Ascending aorta (tissue), 2 donors: ENCODE data around the gene NR2F2. TPM values are rescaled to one million over a fixed set of nuclear protein-coding genes. Genes with fewer than 3 reads are reported as not detected.

Experiments used
- DNase-seq, 2 donors: peaks; one replicate each; pipeline ENCODE4 v3.0.0-alpha.2; 2019; ENCODE audit warnings: low spot score in 2 of 2
- H3K27ac ChIP-seq, 2 donors: fragments of 200-600 bp; sonication (generic); one replicate each; pipeline ENCODE4 v1.5.1; 2016 to 2017; ENCODE audit warnings: mild to moderate bottlenecking in 1 of 2
- H3K27me3 ChIP-seq: fragments of 200-600 bp; sonication (generic); one replicate; pipeline ENCODE4 v1.5.1; 2017
- H3K36me3 ChIP-seq, 2 donors: fragments of 200-600 bp; sonication (generic); one replicate each; pipeline ENCODE4 v1.5.1; 2016
- H3K4me1 ChIP-seq, 2 donors: fragments of 200-600 bp; sonication (generic); one replicate each; pipeline ENCODE4 v1.5.1; 2016 to 2017; ENCODE audit warnings: mild to moderate bottlenecking in 1 of 2
- H3K4me3 ChIP-seq, 2 donors: fragments of 200-600 bp; sonication (generic); one replicate each; pipeline ENCODE4 v1.5.1; 2016 to 2017; ENCODE audit warnings: mild to moderate bottlenecking in 1 of 2
- H3K9me3 ChIP-seq, 2 donors: fragments of 200-600 bp; sonication (generic); one replicate each; pipeline ENCODE4 v1.5.1; 2016
- intact Hi-C: fragments of 100-400 bp; cut with DNase I; formaldehyde crosslinking; loops from one replicate; pipeline ENCODE4 v1.15.1; 2023
- total RNA-seq: library from RNA; depleted of rRNA; stranded (reverse); fragments of >200 nt; gene quantifications from one replicate; pipeline ENCODE4 v1.1.0, GENCODE V29; 2016
- TF ChIP-seq, protein P1 (sequence below), 3 experiments: fragments of 200-600 bp in 2 of 3; fragments of 450-650 bp in 1 of 3; sonication (generic) in 2 of 3; IDR thresholded peaks; one replicate each; pipeline ENCODE4 v1.5.1; 2016 to 2019; ENCODE audit warnings: antibody characterized with exemption in 3 of 3, mild to moderate bottlenecking in 1 of 3, moderate library complexity in 1 of 3

NR2F2 gene
- total RNA-seq, 1 donor from 2014 or later, result 126 TPM

GRCh38 chr15:96325541-96326327 is 4.8 kb upstream of the NR2F2 start:
- TF ChIP-seq, protein P1, sequence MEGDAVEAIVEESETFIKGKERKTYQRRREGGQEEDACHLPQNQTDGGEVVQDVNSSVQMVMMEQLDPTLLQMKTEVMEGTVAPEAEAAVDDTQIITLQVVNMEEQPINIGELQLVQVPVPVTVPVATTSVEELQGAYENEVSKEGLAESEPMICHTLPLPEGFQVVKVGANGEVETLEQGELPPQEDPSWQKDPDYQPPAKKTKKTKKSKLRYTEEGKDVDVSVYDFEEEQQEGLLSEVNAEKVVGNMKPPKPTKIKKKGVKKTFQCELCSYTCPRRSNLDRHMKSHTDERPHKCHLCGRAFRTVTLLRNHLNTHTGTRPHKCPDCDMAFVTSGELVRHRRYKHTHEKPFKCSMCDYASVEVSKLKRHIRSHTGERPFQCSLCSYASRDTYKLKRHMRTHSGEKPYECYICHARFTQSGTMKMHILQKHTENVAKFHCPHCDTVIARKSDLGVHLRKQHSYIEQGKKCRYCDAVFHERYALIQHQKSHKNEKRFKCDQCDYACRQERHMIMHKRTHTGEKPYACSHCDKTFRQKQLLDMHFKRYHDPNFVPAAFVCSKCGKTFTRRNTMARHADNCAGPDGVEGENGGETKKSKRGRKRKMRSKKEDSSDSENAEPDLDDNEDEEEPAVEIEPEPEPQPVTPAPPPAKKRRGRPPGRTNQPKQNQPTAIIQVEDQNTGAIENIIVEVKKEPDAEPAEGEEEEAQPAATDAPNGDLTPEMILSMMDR (IDR thresholded peaks at IDR 0.05), result no peak
- H3K4me3 ChIP-seq, result peak overlapping the region; percentile 50 to 75
- H3K36me3 ChIP-seq, result no peaks in the 10 kb centered on the region
- DNase-seq, result peak in 1 of 2 donors; percentile 57
- peaks cover 0 to 12% of the 10 kb centered on the region in 2 donors for H3K4me1 ChIP-seq
- H3K9me3 ChIP-seq, result no peaks in the 10 kb centered on the region
- peak overlapping the region; percentile 85 to 88 for H3K27ac ChIP-seq
- intact Hi-C loops, result loop anchor here (5.0 to 10.0 kb wide), 3 partner anchors 723 to 1481 kb away; no protein-coding TSS in a partner anchor
- H3K27me3 ChIP-seq, result no peaks in the 10 kb centered on the region

- Histone ChIP-seq H3K36me3 (peaks cover 0 to 2% of the 10 kb centered on the region in 2 donors), H3K27ac (peak overlapping the region; percentile 85 to 88), H3K9me3 (no peaks in the 10 kb centered on the region), H3K4me3 (peak overlapping the region; percentile 50 to 75), H3K4me1 (peaks cover 0 to 12% of the 10 kb centered on the region in 2 donors), H3K27me3 (no peaks in the 10 kb centered on the region)
- peak in 1 of 2 donors; percentile 70 for DNase-seq
- TF ChIP-seq, protein P1 (IDR thresholded peaks at IDR 0.05), result no peak
- intact Hi-C loops, result loop anchor here (5.0 to 10.0 kb wide), 3 partner anchors 724 to 1482 kb away; no protein-coding TSS in a partner anchor
Observed at GRCh38 chr15:96326328-96327154, 4.0 kb upstream of the NR2F2 start.

- peaks cover 0 to 12% of the 10 kb centered on the region in 2 donors for H3K4me1 ChIP-seq
- TF ChIP-seq, protein P1 (IDR thresholded peaks at IDR 0.05), result peak; percentile 64 to 79 (median 71)
- intact Hi-C loops, result loop anchor here (5.0 to 10.0 kb wide), 3 partner anchors 725 to 1482 kb away; no protein-coding TSS in a partner anchor
- peak overlapping the region; percentile 85 to 88 for H3K27ac ChIP-seq
- DNase-seq, result peak in 1 of 2 donors; percentile 68
- H3K36me3 ChIP-seq, result peaks cover 0 to 6% of the 10 kb centered on the region in 2 donors
- no peaks in the 10 kb centered on the region for H3K27me3 ChIP-seq
- H3K4me3 ChIP-seq, result peak overlapping the region; percentile 50 to 75
- no peaks in the 10 kb centered on the region for H3K9me3 ChIP-seq
Observed at GRCh38 chr15:96327155-96327741, 3.3 kb upstream of the NR2F2 start.

DNA sequence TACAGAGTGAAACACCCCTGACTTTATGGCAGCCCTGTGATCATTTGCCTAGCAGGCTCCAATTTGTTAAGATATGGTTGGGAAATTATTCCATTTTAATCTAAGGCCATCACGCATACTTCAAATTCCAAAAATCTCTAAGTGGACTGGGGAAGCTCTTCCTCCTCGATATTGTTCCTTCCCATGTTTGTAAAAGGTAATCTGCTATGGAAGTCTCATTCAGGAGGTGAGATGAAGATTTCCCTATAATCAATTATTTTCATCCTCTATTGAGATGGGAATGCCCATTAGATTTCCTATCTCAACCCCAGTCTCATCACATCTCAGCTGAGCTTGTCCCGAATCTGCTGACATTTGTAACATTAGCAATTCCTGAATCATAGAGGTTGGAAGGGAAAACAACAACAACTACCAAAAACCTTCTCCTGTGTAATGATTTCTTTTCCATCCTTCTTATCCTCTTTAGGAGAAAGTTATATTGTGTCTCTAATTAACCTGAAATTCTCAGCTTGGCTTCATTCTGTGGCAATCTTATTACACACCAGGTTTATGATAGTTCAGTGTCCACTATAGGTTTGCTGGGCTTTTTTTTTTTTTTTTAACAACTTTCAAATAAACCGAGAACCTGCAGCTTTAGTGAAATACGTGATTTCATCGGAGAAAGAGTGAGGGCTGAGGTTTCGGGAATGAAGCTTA is 2.2 kb upstream of the NR2F2 start:
- Histone ChIP-seq H3K36me3 (peaks cover 0 to 6% of the 10 kb centered on the region in 2 donors), H3K27ac (peak overlapping the region; percentile 85 to 88), H3K4me3 (peak overlapping the region in 1 of 2 donors; percentile 75), H3K9me3 (no peaks in the 10 kb centered on the region), H3K27me3 (no peaks in the 10 kb centered on the region), H3K4me1 (peaks cover 0 to 10% of the 10 kb centered on the region in 2 donors)
- TF ChIP-seq, protein P1 (IDR thresholded peaks at IDR 0.05), result no peak
- intact Hi-C loops, result loop anchor here (2.0 to 10.0 kb wide), 4 partner anchors 16 to 1484 kb away; no protein-coding TSS in a partner anchor
- DNase-seq, result no peak

- no peaks in the 10 kb centered on the region for H3K9me3 ChIP-seq
- TF ChIP-seq, protein P1 (IDR thresholded peaks at IDR 0.05), result no peak
- no peaks in the 10 kb centered on the region for H3K27me3 ChIP-seq
- no peak for DNase-seq
- H3K4me1 ChIP-seq, result peaks cover 0 to 10% of the 10 kb centered on the region in 2 donors
- peak overlapping the region; percentile 95 for H3K4me3 ChIP-seq
- intact Hi-C loops, result loop anchor here (2.0 to 10.0 kb wide), 4 partner anchors 16 to 1484 kb away; no protein-coding TSS in a partner anchor
- H3K27ac ChIP-seq, result peak overlapping the region; percentile 85 to 88
- peaks cover 0 to 6% of the 10 kb centered on the region in 2 donors for H3K36me3 ChIP-seq
Observed at GRCh38 chr15:96328877-96329195, 1.7 kb upstream of the NR2F2 start.
